KOPT-K1 (cell line): ENCODE results near the gene NLGN2.
A peak's percentile ranks its signal among the peaks of the same experiment; 100 is the strongest.

Source experiments
- H3K27ac ChIP-seq: fragments of 200-600 bp; sonication (generic); 2 replicates; pipeline ENCODE4 v1.5.1; 2016; ENCODE audit warnings: antibody characterized with exemption, mild to moderate bottlenecking, low read depth, low read length; ENCODE audit not compliant: poor library complexity, severe bottlenecking
- H3K36me3 ChIP-seq: fragments of 200-600 bp; sonication (generic); 2 replicates; pipeline ENCODE4 v1.5.1; 2017; ENCODE audit warnings: antibody characterized with exemption, mild to moderate bottlenecking, low read length, moderate library complexity; ENCODE audit not compliant: insufficient read depth
- H3K9me3 ChIP-seq: fragments of 200-600 bp; sonication (generic); 2 replicates; pipeline ENCODE4 v1.5.1; 2017; ENCODE audit warnings: antibody characterized with exemption, low read length, mild to moderate bottlenecking; ENCODE audit not compliant: insufficient read depth, poor library complexity, severe bottlenecking

The NLGN2 gene

DNA sequence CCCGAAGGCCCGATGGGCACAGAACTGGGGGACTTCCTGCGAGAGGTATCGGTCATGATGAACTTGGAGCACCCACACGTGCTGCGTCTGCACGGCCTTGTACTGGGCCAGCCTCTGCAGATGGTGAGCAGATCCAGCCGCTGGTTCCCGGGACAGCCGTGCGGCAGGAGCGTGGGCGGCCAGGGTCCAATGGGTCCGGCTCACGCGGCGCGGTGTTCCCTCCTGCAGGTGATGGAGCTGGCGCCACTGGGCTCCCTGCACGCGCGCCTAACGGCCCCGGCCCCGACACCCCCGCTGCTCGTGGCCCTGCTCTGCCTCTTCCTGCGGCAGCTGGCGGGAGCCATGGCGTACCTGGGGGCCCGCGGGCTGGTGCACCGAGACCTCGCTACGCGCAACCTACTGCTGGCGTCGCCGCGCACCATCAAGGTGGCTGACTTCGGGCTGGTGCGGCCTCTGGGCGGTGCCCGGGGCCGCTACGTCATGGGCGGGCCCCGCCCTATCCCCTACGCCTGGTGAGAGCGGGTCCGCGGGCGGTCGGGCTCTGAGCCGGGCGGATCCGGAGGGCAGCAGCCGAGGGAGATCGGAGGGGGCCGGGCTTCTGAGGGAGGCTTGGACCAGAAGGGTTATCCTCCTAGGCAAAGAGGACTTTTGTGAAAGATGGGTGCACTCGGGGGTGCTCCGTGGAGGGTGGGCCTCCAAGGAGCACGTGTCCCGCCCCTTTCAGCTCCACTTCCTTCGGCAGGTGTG lies 23.7 kb upstream of the NLGN2 start:
- peaks cover 10% of the 10 kb centered on the region for H3K9me3 ChIP-seq
- H3K36me3 ChIP-seq = no peaks in the 10 kb centered on the region; the same call in 1 of the 2 replicates
- peak overlapping the region; percentile 45 for H3K27ac ChIP-seq

- H3K9me3 ChIP-seq = peaks cover 4% of the 10 kb centered on the region
- no peaks in the 10 kb centered on the region; the same call in 1 of the 2 replicates for H3K36me3 ChIP-seq
- H3K27ac ChIP-seq = peak overlapping the region; percentile 45
Observed at GRCh38 chr17:7384489-7385081, 23.1 kb upstream of the NLGN2 start.

DNA sequence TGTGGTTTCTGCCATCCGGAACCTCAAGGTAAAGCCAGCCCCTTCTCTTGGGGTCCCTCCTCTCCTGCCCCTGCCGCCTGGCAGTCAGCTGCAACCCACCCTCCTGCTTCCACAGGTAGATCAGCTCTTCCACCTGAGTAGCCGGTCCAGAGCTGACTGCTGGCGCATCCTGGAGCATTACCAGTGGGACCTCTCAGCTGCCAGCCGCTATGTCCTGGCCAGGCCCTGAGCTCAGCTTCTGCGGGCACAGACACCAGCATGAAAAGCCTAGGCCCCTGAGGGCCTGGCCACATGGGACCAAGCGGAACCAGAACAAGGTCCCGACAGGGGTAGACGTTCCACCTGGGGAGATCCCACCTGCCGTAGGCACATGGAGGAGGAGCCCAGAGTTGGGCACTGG lies 18.8 kb upstream of the NLGN2 start:
- no peaks in the 10 kb centered on the region; the same call in 1 of the 2 replicates for H3K36me3 ChIP-seq
- H3K9me3 ChIP-seq = no peaks in the 10 kb centered on the region
- no peak overlapping the region for H3K27ac ChIP-seq

GRCh38 chr17:7389924-7390910 lies 17.4 kb upstream of the NLGN2 start:
- Histone ChIP-seq H3K9me3 (no peaks in the 10 kb centered on the region), H3K36me3 (no peaks in the 10 kb centered on the region; the same call in 1 of the 2 replicates), H3K27ac (no peak overlapping the region)

GRCh38 chr17:7391307-7391706 lies 16.3 kb upstream of the NLGN2 start:
- no peak overlapping the region for H3K27ac ChIP-seq
- no peaks in the 10 kb centered on the region for H3K9me3 ChIP-seq
- H3K36me3 ChIP-seq = no peaks in the 10 kb centered on the region; the same call in 1 of the 2 replicates

DNA sequence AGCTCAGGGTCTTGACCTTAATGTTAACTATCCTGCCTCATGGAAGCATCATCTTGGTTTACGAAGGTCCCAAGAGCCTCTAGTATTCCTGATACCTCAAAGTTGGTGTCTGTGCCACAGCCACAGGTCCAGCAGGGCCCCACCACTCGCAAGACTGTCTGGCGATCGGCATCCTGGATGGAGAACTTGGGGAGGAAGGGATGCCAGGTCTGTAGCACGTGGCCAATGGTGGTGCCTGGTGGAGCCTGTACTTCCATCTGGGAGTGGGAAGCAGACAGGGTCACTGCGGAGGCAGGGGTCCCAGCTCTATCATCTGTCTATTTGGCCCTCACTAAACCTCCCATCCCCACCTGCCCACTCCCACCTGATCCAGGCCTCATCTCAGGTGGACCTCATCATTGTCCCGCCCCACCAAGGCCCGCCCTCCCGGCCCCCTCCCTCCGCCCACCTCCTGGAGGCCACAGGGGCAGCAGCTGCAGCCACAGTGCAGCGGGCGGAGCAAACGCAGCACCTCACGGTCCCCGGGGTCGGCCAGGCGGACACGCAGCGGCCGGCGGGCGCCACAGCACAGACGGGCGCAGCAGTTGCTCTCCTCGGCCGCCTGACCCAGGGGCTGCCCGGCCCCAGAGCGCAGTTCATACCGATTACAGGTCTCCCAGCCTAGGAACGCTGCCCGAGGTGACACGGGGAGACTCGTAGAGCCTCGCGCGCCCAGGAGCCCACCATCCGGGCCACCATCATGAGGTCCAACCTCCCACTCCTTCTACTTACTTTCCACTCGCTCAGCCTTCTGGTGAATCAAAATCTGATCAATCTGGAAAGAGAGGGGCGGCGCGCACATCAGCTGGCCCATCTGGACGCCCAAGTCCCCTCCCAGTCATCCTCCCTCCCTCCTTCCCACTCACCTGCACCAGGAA lies 14.7 kb upstream of the NLGN2 start:
- no peak overlapping the region for H3K27ac ChIP-seq
- H3K9me3 ChIP-seq = no peaks in the 10 kb centered on the region
- H3K36me3 ChIP-seq = no peaks in the 10 kb centered on the region; the same call in 1 of the 2 replicates

DNA sequence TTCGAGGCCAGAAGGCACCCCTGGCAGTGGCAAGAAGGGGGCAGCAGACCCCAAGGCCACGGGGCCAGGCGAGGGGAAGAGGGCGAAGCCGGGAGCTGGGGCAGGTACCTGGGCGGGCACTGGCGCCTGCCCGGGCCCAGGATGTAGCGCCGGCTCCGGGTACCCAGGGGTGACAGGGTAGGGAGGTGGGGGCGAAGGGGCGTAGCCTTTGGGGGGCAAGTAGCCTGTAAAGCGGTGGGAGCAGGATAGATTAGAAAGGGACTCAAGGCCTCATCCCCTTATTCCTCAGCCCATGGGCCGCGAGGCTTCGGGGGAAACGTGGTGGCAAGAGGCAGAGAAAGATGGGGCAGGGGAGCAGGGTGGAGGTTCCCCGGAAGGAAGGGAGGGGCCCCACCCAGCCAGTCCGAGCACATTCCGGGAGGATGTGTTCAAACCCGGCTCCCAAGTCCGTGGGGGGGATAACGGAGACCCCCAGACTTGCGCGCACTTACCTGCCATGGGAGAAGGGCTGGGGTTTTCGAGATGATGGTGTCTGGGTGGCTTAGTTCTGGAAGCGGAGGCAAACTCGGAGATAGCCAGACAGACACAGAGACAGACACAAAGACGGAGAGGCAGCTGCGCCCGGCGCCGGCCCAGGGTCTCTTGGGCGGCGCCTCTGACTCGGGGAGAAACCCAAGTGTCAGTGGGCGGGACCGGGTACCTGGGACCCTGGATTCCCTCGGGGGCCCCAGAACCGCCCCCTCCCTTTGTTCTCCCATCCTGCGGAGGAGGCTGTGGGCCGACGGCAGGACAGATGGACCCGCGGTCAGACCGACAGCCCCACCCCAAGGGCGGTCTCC lies 13.8 kb upstream of the NLGN2 start:
- no peaks in the 10 kb centered on the region for H3K9me3 ChIP-seq
- H3K27ac ChIP-seq = peak overlapping the region; percentile 66
- no peaks in the 10 kb centered on the region for H3K36me3 ChIP-seq

GRCh38 chr17:7394452-7395191 lies 13.0 kb upstream of the NLGN2 start, which contains the start of gene PLSCR3:
TSS of gene PLSCR3 (minus strand) at chr17:7394525. CDS start at chr17:7394110, 415 bp downstream.
- Histone ChIP-seq H3K9me3 (no peaks in the 10 kb centered on the region), H3K36me3 (no peaks in the 10 kb centered on the region), H3K27ac (peak within 1 kb of the TSS; percentile 66)

GRCh38 chr17:7396147-7396546 lies 11.5 kb upstream of the NLGN2 start:
- H3K27ac ChIP-seq = no peak overlapping the region
- no peaks in the 10 kb centered on the region for H3K9me3 ChIP-seq
- H3K36me3 ChIP-seq = no peaks in the 10 kb centered on the region

DNA sequence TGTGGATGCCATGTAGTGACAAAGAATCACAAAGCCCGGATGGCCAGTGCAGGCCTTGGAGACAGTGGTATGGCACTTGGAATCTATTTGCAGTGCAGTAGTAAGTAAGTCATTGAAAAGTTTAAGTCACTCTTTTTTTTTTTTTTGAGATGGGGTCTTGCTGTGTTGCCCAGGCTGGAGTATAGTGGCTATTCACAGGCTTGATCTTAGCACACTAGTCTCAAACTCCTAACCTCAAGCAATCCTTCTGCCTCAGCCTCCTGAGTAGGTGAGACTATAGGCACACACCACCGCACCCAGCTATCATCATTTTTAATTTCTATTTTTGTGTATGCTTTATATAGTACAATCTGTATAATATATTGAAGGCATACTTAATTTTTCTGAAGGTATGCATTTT lies 9.0 kb upstream of the NLGN2 start:
- Histone ChIP-seq H3K9me3 (no peaks in the 10 kb centered on the region), H3K27ac (no peak overlapping the region)

GRCh38 chr17:7403043-7403726 lies 4.5 kb upstream of the NLGN2 start:
- H3K36me3 ChIP-seq = no peaks in the 10 kb centered on the region

More for the DNA sequence above, 9.0 kb upstream of the NLGN2 start:
- no peaks in the 10 kb centered on the region for H3K36me3 ChIP-seq

GRCh38 chr17:7403727-7403976 lies 4.0 kb upstream of the NLGN2 start:
- Histone ChIP-seq H3K9me3 (no peaks in the 10 kb centered on the region), H3K36me3 (no peaks in the 10 kb centered on the region), H3K27ac (peak overlapping the region; percentile 63)

More at GRCh38 chr17:7403043-7403726, 4.5 kb upstream of the NLGN2 start:
- H3K9me3 ChIP-seq = no peaks in the 10 kb centered on the region
- H3K27ac ChIP-seq = peak overlapping the region; percentile 63
